Osteocyte (in vitro differentiated cells): ENCODE measurements around the gene CYP26A1. TPM values are rescaled to one million over a fixed set of nuclear protein-coding genes. Genes with fewer than 3 reads are reported as not detected.

Experiments used
- DNase-seq: peaks from one replicate; pipeline ENCODE4 v3.0.0; 2021; ENCODE audit warnings: mixed read lengths; ENCODE audit not compliant: unreplicated experiment; ENCODE audit errors: extremely low spot score
- H3K27ac Mint-ChIP-seq: one replicate; pipeline ENCODE4 v1.8.0; 2021; ENCODE audit warnings: mild to moderate bottlenecking, mixed read lengths; ENCODE audit not compliant: unreplicated experiment
- H3K27me3 Mint-ChIP-seq: one replicate; pipeline ENCODE4 v1.8.0; 2021; ENCODE audit warnings: mixed read lengths; ENCODE audit not compliant: unreplicated experiment
- H3K36me3 Mint-ChIP-seq: one replicate; pipeline ENCODE4 v1.8.0; 2021; ENCODE audit warnings: mixed read lengths; ENCODE audit not compliant: unreplicated experiment
- H3K4me1 Mint-ChIP-seq: one replicate; pipeline ENCODE4 v1.8.0; 2021; ENCODE audit warnings: mixed read lengths; ENCODE audit not compliant: unreplicated experiment
- H3K4me3 Mint-ChIP-seq: one replicate; pipeline ENCODE4 v1.8.0; 2021; ENCODE audit warnings: mild to moderate bottlenecking, moderate library complexity, mixed read lengths; ENCODE audit not compliant: unreplicated experiment
- H3K9me3 Mint-ChIP-seq: one replicate; pipeline ENCODE4 v1.8.0; 2021; ENCODE audit warnings: mixed read lengths; ENCODE audit not compliant: unreplicated experiment
- CTCF ChIP-seq: fragments of 200-600 bp; sonication (generic); IDR thresholded peaks from 2 replicates; pipeline ENCODE4 v1.5.0; 2021; ENCODE audit warnings: antibody characterized with exemption, mild to moderate bottlenecking, moderate library complexity
- total RNA-seq: library from RNA; stranded (reverse); gene quantifications from 2 replicates; pipeline ENCODE4 v1.2.1, GENCODE V29; 2021

CYP26A1 gene
- total RNA-seq, 1 donor from 2014 or later: not detected

GRCh38 chr10:93054486-93054885, 19.2 kb upstream of the CYP26A1 start:
- H3K27me3 Mint-ChIP-seq: no peaks in the 10 kb centered on the region
- H3K9me3 Mint-ChIP-seq: no peaks in the 10 kb centered on the region

GRCh38 chr10:93058139-93058538, 15.6 kb upstream of the CYP26A1 start:
- H3K36me3 Mint-ChIP-seq: no peaks in the 10 kb centered on the region
- DNase-seq: no peak
- no peak overlapping the region for H3K4me3 Mint-ChIP-seq
- no peaks in the 10 kb centered on the region for H3K9me3 Mint-ChIP-seq
- no peak overlapping the region for H3K27ac Mint-ChIP-seq
- H3K4me1 Mint-ChIP-seq: peaks cover 9% of the 10 kb centered on the region
- no peaks in the 10 kb centered on the region for H3K27me3 Mint-ChIP-seq
- no peak for TF ChIP-seq CTCF

More at GRCh38 chr10:93054486-93054885, 19.2 kb upstream of the CYP26A1 start:
- Mint-ChIP-seq H3K36me3 (no peaks in the 10 kb centered on the region), H3K4me1 (peaks cover 6% of the 10 kb centered on the region), H3K27ac (no peak overlapping the region), H3K4me3 (no peak overlapping the region)
- TF ChIP-seq CTCF: no peak
- DNase-seq: no peak

- DNase-seq: no peak
- TF ChIP-seq CTCF: no peak
- H3K36me3 Mint-ChIP-seq: no peaks in the 10 kb centered on the region
- no peak within 1 kb of the TSS for H3K27ac Mint-ChIP-seq
- H3K9me3 Mint-ChIP-seq: no peaks in the 10 kb centered on the region
- peaks cover 18% of the 10 kb centered on the region for H3K27me3 Mint-ChIP-seq
- H3K4me1 Mint-ChIP-seq: peaks cover 9% of the 10 kb centered on the region
- no peak within 1 kb of the TSS for H3K4me3 Mint-ChIP-seq
These were observed 13.5 kb upstream of the CYP26A1 start, which contains the start of gene CYP26C1 for GRCh38 chr10:93059975-93060886. TSS of gene CYP26C1 (plus strand) at chr10:93060798. CDS start at chr10:93061264, 466 bp downstream.

GRCh38 chr10:93060887-93061593, 12.7 kb upstream of the CYP26A1 start:
- Mint-ChIP-seq H3K9me3 (no peaks in the 10 kb centered on the region), H3K4me3 (no peak overlapping the region), H3K36me3 (no peaks in the 10 kb centered on the region), H3K27ac (no peak overlapping the region), H3K27me3 (peaks cover 23% of the 10 kb centered on the region), H3K4me1 (peaks cover 14% of the 10 kb centered on the region)
- TF ChIP-seq CTCF: no peak
- DNase-seq: no peak
